Neural crest cell (in vitro differentiated cells): ENCODE results near the gene EIF2S2. TPM values are rescaled to one million over a fixed set of nuclear protein-coding genes. Genes with fewer than 3 reads are reported as not detected.
"Not testable (repeated sequence)": the region's sequence is repeated elsewhere in the genome, so short reads cannot be mapped to it uniquely, and the experiment has no call there.

ENCODE experiments used
- DNase-seq: peaks from one replicate; pipeline ENCODE4 v3.0.0; 2021; ENCODE audit warnings: low read depth, mixed read lengths, low spot score
- H3K27ac Mint-ChIP-seq: one replicate; pipeline ENCODE4 v1.8.0; 2021; ENCODE audit warnings: mild to moderate bottlenecking, mixed read lengths; ENCODE audit not compliant: unreplicated experiment
- H3K27me3 Mint-ChIP-seq: 2 replicates; pipeline ENCODE4 v1.8.0; 2021; ENCODE audit warnings: low read depth, mild to moderate bottlenecking, mixed read lengths
- H3K36me3 Mint-ChIP-seq: 2 replicates; pipeline ENCODE4 v1.8.0; 2021; ENCODE audit warnings: low read depth, mild to moderate bottlenecking, mixed read lengths
- H3K4me1 Mint-ChIP-seq: 2 replicates; pipeline ENCODE4 v1.8.0; 2021; ENCODE audit warnings: mixed read lengths
- H3K4me3 Mint-ChIP-seq: one replicate; pipeline ENCODE4 v1.8.0; 2021; ENCODE audit warnings: mild to moderate bottlenecking, mixed read lengths
- H3K9me3 Mint-ChIP-seq: 2 replicates; pipeline ENCODE4 v1.8.0; 2021; ENCODE audit warnings: mixed read lengths
- long read RNA-seq: library from polyadenylated mRNA; unstranded; transcript quantifications from one replicate; pipeline ENCODE4 v2.0.0, GENCODE V29; 2020
- total RNA-seq: library from RNA; stranded (reverse); gene quantifications from 2 replicates; pipeline ENCODE4 v1.2.1, GENCODE V29; 2021
- TF ChIP-seq, protein P1 (sequence below): fragments of 200-600 bp; sonication (generic); conservative IDR thresholded peaks from 2 replicates; pipeline ENCODE4 v1.5.0; 2021; ENCODE audit warnings: antibody characterized with exemption, mild to moderate bottlenecking

The EIF2S2 gene, protein sequence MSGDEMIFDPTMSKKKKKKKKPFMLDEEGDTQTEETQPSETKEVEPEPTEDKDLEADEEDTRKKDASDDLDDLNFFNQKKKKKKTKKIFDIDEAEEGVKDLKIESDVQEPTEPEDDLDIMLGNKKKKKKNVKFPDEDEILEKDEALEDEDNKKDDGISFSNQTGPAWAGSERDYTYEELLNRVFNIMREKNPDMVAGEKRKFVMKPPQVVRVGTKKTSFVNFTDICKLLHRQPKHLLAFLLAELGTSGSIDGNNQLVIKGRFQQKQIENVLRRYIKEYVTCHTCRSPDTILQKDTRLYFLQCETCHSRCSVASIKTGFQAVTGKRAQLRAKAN
- 106 and 111 TPM in 2 replicates for total RNA-seq
- long read RNA-seq, transcript EIF2S2-201 (9 exons, 2,656 nt) = major isoform, 77 of 124 reads
- long read RNA-seq, partial matches to known transcripts = 28 of 124 reads
- long read RNA-seq, other reads (novel, unspliced or antisense) = 19 of 124 reads

DNA sequence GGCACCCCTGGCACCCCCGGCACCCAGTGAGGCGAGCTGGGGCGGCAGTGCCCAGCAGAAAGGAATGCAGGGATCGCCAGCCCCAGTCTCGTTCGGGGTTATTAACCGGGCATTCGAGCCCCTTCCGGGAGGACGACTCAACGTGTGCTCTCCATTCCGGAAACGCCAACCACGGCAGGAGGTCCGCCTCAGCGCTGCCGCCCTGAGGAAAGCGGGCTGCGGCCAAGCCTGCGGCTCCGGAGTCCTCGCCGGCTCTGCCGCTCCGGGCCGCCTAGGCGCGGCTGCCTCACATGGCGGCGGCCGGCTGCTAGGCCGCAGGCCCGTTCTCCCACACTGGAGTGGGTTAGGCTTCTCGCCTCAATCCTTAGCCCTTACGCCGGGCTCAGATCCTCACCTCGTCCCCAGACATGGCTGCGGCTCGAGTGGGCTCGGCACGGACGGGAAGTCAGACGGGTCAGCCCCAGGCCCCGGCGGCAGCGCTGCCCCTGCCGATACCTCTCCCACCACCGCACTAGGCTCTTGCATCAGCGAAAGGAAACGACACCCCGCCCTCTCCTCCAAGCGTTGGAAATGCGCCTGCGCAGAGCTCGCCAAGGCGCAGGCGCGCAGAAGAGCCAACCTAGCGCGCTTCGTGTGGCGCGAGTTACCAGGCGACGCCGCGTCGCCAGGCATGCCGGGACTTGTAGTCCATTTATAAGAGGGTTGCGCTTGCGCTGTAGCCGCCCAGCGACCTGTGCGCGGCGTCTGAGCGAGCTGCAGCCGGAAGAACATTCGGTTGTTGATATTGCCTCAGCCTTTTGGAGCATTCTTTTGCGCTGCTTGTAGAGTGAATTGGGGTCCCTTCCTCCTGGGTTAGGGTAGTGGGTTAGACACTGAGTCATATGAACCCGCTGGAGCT lies at the start of gene EIF2S2:
Gene EIF2S2, minus strand, starts transcription at position 542 of the 898 bp plus-strand sequence. Its CDS starts 133 bp downstream, at position 409.
- no peaks in the 10 kb centered on the region for H3K9me3 Mint-ChIP-seq
- peaks cover 46% of the 10 kb centered on the region for H3K4me1 Mint-ChIP-seq
- peak; percentile 97 for DNase-seq
- peak within 1 kb of the TSS; percentile 99 for H3K4me3 Mint-ChIP-seq
- H3K36me3 Mint-ChIP-seq = peaks cover 9% of the 10 kb centered on the region
- H3K27me3 Mint-ChIP-seq = peaks cover 9% of the 10 kb centered on the region
- TF ChIP-seq, protein P1, sequence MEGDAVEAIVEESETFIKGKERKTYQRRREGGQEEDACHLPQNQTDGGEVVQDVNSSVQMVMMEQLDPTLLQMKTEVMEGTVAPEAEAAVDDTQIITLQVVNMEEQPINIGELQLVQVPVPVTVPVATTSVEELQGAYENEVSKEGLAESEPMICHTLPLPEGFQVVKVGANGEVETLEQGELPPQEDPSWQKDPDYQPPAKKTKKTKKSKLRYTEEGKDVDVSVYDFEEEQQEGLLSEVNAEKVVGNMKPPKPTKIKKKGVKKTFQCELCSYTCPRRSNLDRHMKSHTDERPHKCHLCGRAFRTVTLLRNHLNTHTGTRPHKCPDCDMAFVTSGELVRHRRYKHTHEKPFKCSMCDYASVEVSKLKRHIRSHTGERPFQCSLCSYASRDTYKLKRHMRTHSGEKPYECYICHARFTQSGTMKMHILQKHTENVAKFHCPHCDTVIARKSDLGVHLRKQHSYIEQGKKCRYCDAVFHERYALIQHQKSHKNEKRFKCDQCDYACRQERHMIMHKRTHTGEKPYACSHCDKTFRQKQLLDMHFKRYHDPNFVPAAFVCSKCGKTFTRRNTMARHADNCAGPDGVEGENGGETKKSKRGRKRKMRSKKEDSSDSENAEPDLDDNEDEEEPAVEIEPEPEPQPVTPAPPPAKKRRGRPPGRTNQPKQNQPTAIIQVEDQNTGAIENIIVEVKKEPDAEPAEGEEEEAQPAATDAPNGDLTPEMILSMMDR = no peak
- peak within 1 kb of the TSS; percentile 100 for H3K27ac Mint-ChIP-seq

- H3K4me3 Mint-ChIP-seq, DNase-seq, H3K36me3 Mint-ChIP-seq, H3K4me1 Mint-ChIP-seq, H3K9me3 Mint-ChIP-seq, H3K27ac Mint-ChIP-seq: not testable (repeated sequence)
- H3K27me3 Mint-ChIP-seq = peaks cover 16% of the 10 kb centered on the region
Observed at GRCh38 chr20:34157697-34158096, 45.7 kb upstream of the EIF2S2 start.

DNA sequence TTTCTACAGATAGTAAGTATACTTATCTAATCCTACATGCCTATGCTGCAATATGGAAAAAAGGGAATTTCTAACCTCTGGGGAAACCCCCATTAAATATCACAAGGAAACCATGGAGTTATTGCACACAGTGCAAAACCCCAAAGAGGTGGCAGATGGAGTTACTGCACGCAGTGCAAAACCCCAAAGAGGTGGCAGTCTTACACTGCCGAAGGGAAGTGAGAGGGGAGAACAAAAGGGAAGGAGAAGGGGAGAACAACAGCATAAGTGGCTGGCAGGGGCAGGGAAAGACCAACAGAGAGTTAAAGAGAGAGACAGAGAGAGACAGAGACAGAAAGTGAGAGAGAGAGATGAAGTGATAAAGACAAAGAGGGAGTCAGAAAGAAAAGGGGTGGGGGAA lies 43.8 kb upstream of the EIF2S2 start:
- DNase-seq = no peak
- H3K27ac Mint-ChIP-seq = no peak overlapping the region
- peaks cover 19% of the 10 kb centered on the region for H3K27me3 Mint-ChIP-seq
- H3K36me3 Mint-ChIP-seq = no peaks in the 10 kb centered on the region
- TF ChIP-seq, protein P1 = no peak
- H3K9me3 Mint-ChIP-seq = peaks cover 7% of the 10 kb centered on the region
- H3K4me1 Mint-ChIP-seq = no peaks in the 10 kb centered on the region
- H3K4me3 Mint-ChIP-seq = no peak overlapping the region

DNA sequence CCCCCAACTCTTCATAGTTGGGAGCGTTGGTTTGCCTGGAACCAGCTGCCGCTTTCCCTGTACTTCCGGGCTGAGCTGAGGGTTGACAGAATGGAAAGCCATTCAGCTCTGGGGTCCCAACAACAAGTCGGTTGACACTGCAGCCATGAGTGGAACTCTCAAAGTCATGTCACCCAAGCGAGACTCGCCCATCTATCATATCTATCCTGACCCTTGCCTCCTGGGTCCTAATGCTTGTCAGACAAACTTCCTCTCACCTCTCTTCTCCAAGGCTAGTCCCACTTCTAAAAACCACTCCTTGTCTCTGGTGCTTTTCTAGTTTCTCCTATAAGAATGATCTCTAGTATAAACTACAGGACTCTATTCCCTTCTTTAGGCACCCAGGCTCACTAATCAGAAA lies 41.1 kb upstream of the EIF2S2 start:
- not testable (repeated sequence) for H3K4me1 Mint-ChIP-seq, H3K36me3 Mint-ChIP-seq, H3K27ac Mint-ChIP-seq, DNase-seq, H3K4me3 Mint-ChIP-seq, H3K9me3 Mint-ChIP-seq
- H3K27me3 Mint-ChIP-seq = peaks cover 19% of the 10 kb centered on the region

DNA sequence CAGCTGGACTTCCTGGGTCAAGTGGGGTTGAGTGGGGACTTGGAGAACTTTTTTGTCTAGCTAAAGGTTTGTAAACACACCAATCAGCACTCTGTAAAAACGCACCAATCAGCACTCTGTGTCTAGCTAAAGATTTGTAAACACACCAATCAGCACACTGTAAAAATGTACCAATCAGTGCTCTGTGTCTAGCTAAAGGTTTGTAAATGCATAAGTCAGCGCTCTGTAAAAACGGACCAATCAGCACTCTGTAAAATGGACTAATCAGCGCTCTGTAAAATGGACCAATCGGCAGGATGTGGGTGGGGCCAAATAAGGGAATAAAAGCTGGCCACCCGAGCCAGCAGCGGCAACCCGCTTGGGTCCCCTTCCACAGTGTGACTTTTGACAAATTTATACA lies 40.0 kb upstream of the EIF2S2 start:
- H3K4me1 Mint-ChIP-seq, H3K36me3 Mint-ChIP-seq, H3K9me3 Mint-ChIP-seq, DNase-seq, H3K27ac Mint-ChIP-seq, H3K4me3 Mint-ChIP-seq: not testable (repeated sequence)
- peaks cover 19% of the 10 kb centered on the region for H3K27me3 Mint-ChIP-seq

DNA sequence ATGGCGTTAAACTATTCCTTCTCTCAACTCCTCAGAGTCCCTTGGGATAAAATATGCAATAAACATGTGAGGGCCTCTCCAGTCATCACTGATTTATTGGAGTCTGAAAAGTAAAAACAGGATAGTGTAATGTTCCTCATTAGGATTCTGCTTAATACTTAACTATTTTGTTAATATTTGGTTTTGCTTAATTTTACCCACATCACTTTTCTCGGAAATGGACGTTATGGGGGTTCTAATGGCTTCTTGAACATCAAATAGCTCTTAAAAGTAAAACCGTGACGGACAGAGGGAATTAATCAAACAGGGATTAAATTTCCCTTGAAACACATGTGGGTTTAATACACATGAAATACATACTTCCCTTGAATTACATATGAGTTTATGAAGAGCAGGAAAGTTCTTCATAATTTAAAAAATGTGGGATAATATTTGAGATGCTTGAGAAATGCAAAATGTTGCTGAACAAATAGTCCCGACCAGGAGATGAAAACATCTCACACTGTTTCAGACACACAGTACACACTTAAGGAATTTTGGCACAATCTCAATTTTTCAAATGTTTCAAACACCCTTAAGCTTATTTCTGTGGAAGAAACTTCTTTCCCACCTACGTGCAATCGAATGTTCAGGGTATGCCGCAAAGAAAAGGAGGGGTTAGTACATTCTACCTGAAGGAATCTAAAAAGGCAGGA lies 38.4 kb upstream of the EIF2S2 start:
- Mint-ChIP-seq H3K4me3 (no peak overlapping the region), H3K36me3 (no peaks in the 10 kb centered on the region), H3K4me1 (no peaks in the 10 kb centered on the region), H3K27ac (no peak overlapping the region), H3K27me3 (peaks cover 15% of the 10 kb centered on the region), H3K9me3 (peaks cover 3% of the 10 kb centered on the region)
- TF ChIP-seq, protein P1 = no peak
- no peak for DNase-seq
